HG02610 (cell line): ENCODE measurements around the gene HIVEP3.
"Not testable (repeated sequence)": the region's sequence is repeated elsewhere in the genome, so short reads cannot be mapped to it uniquely, and the experiment has no call there.

Experiments
- ATAC-seq: cut with Tn5 transposase; IDR thresholded peaks from one replicate; pipeline ENCODE4 v1.9.1; 2021; ENCODE audit warnings: mild to moderate bottlenecking, moderate library complexity; ENCODE audit not compliant: unreplicated experiment

The HIVEP3 gene

GRCh38 chr1:41696381-41696780 is 222.3 kb downstream of the HIVEP3 start:
- no peak for ATAC-seq

GRCh38 chr1:41695118-41695745 is 223.5 kb downstream of the HIVEP3 start:
- ATAC-seq = no peak

GRCh38 chr1:41691966-41692365 is 226.8 kb downstream of the HIVEP3 start:
- ATAC-seq = not testable (repeated sequence)

- ATAC-seq = no peak
Observed at GRCh38 chr1:41691424-41691823, 227.3 kb downstream of the HIVEP3 start.

- no peak for ATAC-seq
Observed at GRCh38 chr1:41690331-41690730, 228.4 kb downstream of the HIVEP3 start.

- ATAC-seq = no peak
Observed at GRCh38 chr1:41689558-41689981, 229.2 kb downstream of the HIVEP3 start.

GRCh38 chr1:41689139-41689538 is 229.6 kb downstream of the HIVEP3 start:
- no peak for ATAC-seq

- ATAC-seq = peak; percentile 57
Observed at GRCh38 chr1:41687007-41687406, 231.7 kb downstream of the HIVEP3 start.

- no peak for ATAC-seq
Observed at GRCh38 chr1:41683681-41684500, 234.8 kb downstream of the HIVEP3 start.

GRCh38 chr1:41682845-41683625 is 235.7 kb downstream of the HIVEP3 start:
- no peak for ATAC-seq

GRCh38 chr1:41682149-41682548 is 236.6 kb downstream of the HIVEP3 start:
- ATAC-seq = no peak

- no peak for ATAC-seq
Observed at GRCh38 chr1:41681331-41682098, 237.2 kb downstream of the HIVEP3 start.

- no peak for ATAC-seq
Observed at GRCh38 chr1:41679994-41680393, 238.7 kb downstream of the HIVEP3 start.

- no peak for ATAC-seq
Observed at GRCh38 chr1:41679531-41679930, 239.2 kb downstream of the HIVEP3 start.

GRCh38 chr1:41678111-41678878 is 240.4 kb downstream of the HIVEP3 start:
- peak; percentile 58 for ATAC-seq

GRCh38 chr1:41677620-41678019 is 241.1 kb downstream of the HIVEP3 start:
- ATAC-seq = no peak

GRCh38 chr1:41675401-41675800 is 243.3 kb downstream of the HIVEP3 start:
- ATAC-seq = no peak

- ATAC-seq = no peak
Observed at GRCh38 chr1:41674522-41674921, 244.2 kb downstream of the HIVEP3 start.

GRCh38 chr1:41673806-41674205 is 244.9 kb downstream of the HIVEP3 start:
- ATAC-seq = peak; percentile 46

GRCh38 chr1:41673378-41673777 is 245.3 kb downstream of the HIVEP3 start:
- ATAC-seq = peak; percentile 72
